SK-N-SH (cell line): ENCODE measurements around the gene MFNG. TPM values are rescaled to one million over a fixed set of nuclear protein-coding genes. Genes with fewer than 3 reads are reported as not detected.

Experiments used
- ELF1 ChIP-seq: IDR thresholded peaks from 2 replicates; pipeline ENCODE4 v1.4.0; 2012
- EP300 ChIP-seq, 2 experiments: IDR thresholded peaks; 2 replicates each; pipeline versions ENCODE4 v1.4.0 to v1.6.1; 2012; ENCODE audit warnings: borderline replicate concordance in 1 of 2, low read depth in 1 of 2, low read length in 1 of 2
- EZH2phosphoT487 ChIP-seq: fragments of 200-600 bp; sonication (generic); IDR thresholded peaks from 2 replicates; pipeline ENCODE4 v1.6.1; 2017; ENCODE audit warnings: low read depth, mixed run types, mild to moderate bottlenecking, antibody characterized with exemption, moderate library complexity, borderline replicate concordance
- GABPA ChIP-seq: IDR thresholded peaks from 2 replicates; pipeline ENCODE4 v1.4.0; 2012; ENCODE audit warnings: low read depth, mild to moderate bottlenecking
- GATA2 ChIP-seq: sonication (generic); formaldehyde crosslinking; IDR thresholded peaks from 2 replicates; pipeline ENCODE4 v1.5.0; 2020; ENCODE audit warnings: mild to moderate bottlenecking, missing genetic modification reagents
- IRF3 ChIP-seq: fragments of 150-350 bp; IDR thresholded peaks from 2 replicates; pipeline ENCODE4 v1.6.1; 2016; ENCODE audit warnings: mild to moderate bottlenecking, low read depth, low read length
- MEF2A ChIP-seq: IDR thresholded peaks from 2 replicates; pipeline ENCODE4 v1.4.0; 2012; ENCODE audit warnings: low read depth, borderline replicate concordance
- POLR2AphosphoS5 ChIP-seq: IDR thresholded peaks from 2 replicates; pipeline ENCODE4 v1.6.1; 2012; ENCODE audit warnings: low read depth, low read length
- RFX5 ChIP-seq: IDR thresholded peaks from 2 replicates; pipeline ENCODE4 v1.6.1; 2012; ENCODE audit warnings: mild to moderate bottlenecking, improper control_type of control experiment, low read length
- RXRA ChIP-seq: IDR thresholded peaks from 2 replicates; pipeline ENCODE4 v1.4.0; 2012; ENCODE audit warnings: low read depth, mild to moderate bottlenecking, borderline replicate concordance
- SIN3A ChIP-seq: IDR thresholded peaks from 2 replicates; pipeline ENCODE4 v1.6.1; 2012; ENCODE audit warnings: low read depth, mild to moderate bottlenecking, low read length, moderate library complexity, borderline replicate concordance
- USF2 ChIP-seq: fragments of 150-350 bp; IDR thresholded peaks from 2 replicates; pipeline ENCODE4 v1.6.1; 2017; ENCODE audit warnings: antibody characterized with exemption, low read length, low read depth, borderline replicate concordance
- ZBTB33 ChIP-seq: IDR thresholded peaks from 2 replicates; pipeline ENCODE4 v1.4.0; 2012; ENCODE audit warnings: low read depth, borderline replicate concordance
- polyA plus RNA-seq, 3 experiments: library from polyadenylated mRNA; depleted of rRNA; stranded (reverse); fragments of >200 nt; gene quantifications; 2 replicates each; pipeline ENCODE4 v1.2.3, GENCODE V29; 2012
- TF ChIP-seq, protein P1 (sequence below): IDR thresholded peaks from 2 replicates; pipeline ENCODE4 v1.6.1; 2012; ENCODE audit warnings: mild to moderate bottlenecking, low read depth, low read length, moderate library complexity
- TF ChIP-seq, protein P2 (sequence below): IDR thresholded peaks from 2 replicates; pipeline ENCODE4 v1.4.0; 2012; ENCODE audit warnings: low read depth

The MFNG gene
- polyA plus RNA-seq, 1 of the 3 experiments (the other 2 are of a cell fraction), result 0.18 TPM

GRCh38 chr22:37431801-37432707 lies 54.1 kb downstream of the MFNG start (continued):
- TF ChIP-seq, protein P1, sequence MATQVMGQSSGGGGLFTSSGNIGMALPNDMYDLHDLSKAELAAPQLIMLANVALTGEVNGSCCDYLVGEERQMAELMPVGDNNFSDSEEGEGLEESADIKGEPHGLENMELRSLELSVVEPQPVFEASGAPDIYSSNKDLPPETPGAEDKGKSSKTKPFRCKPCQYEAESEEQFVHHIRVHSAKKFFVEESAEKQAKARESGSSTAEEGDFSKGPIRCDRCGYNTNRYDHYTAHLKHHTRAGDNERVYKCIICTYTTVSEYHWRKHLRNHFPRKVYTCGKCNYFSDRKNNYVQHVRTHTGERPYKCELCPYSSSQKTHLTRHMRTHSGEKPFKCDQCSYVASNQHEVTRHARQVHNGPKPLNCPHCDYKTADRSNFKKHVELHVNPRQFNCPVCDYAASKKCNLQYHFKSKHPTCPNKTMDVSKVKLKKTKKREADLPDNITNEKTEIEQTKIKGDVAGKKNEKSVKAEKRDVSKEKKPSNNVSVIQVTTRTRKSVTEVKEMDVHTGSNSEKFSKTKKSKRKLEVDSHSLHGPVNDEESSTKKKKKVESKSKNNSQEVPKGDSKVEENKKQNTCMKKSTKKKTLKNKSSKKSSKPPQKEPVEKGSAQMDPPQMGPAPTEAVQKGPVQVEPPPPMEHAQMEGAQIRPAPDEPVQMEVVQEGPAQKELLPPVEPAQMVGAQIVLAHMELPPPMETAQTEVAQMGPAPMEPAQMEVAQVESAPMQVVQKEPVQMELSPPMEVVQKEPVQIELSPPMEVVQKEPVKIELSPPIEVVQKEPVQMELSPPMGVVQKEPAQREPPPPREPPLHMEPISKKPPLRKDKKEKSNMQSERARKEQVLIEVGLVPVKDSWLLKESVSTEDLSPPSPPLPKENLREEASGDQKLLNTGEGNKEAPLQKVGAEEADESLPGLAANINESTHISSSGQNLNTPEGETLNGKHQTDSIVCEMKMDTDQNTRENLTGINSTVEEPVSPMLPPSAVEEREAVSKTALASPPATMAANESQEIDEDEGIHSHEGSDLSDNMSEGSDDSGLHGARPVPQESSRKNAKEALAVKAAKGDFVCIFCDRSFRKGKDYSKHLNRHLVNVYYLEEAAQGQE, result peak; percentile 7; the same call in 1 of the 2 replicates
- TF ChIP-seq GATA2 (CRISPR knock-in tag) (no peak), POLR2AphosphoS5 (peak; percentile 66; the same call in 1 of the 2 replicates), SIN3A (peak; percentile 88; the same call in 1 of the 2 replicates), ELF1 (no peak), EP300 (IDR thresholded peaks at IDR 0.05; ENCODE audit: borderline replicate concordance in 1 of 2, low read depth in 1 of 2, low read length in 1 of 2) (peak; percentile 41 to 93; a peak in 2 of 4 replicates), ZBTB33 (peak; percentile 70; the same call in 1 of the 2 replicates), EZH2phosphoT487 (no peak), IRF3 (no peak), RFX5 (no peak), MEF2A (no peak), GABPA (no peak), RXRA (peak; percentile 91; the same call in 1 of the 2 replicates), USF2 (no peak)
- TF ChIP-seq, protein P2, sequence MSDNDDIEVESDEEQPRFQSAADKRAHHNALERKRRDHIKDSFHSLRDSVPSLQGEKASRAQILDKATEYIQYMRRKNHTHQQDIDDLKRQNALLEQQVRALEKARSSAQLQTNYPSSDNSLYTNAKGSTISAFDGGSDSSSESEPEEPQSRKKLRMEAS, result peak; percentile 86
